ENCODE data around the gene NR6A1. TPM values are rescaled to one million over a fixed set of nuclear protein-coding genes. Genes with fewer than 3 reads are reported as not detected.

Gene NR6A1
- polyA plus RNA-seq, 1 experiment, result 0.25 TPM

DNA sequence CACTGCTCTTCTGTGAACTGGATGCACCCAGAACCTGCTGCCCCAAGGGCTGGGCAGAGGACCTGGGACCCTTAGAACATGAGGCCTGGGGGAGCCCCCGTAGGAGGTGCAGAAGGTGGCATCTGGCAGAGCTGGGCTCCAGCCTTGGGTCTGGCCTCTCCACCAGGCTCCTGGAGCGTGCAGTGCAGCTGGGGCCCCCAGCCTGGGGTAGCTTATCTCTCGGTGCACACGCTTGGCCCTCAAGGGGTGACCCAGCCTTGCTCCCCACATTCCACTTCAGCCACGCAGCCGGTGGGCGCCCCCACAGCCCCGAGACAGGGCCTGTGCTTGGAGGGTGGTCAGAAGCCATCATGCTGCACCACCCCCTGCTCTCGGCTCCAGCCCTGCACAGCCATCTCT is 258.3 kb downstream of the NR6A1 start:
- Histone ChIP-seq H3K4me3 (ENCODE audit: low read depth, low read length) (no peak overlapping the region), H3K27me3 (ENCODE audit: control insufficient read depth, insufficient read depth, low read length) (peaks cover 3% of the 10 kb centered on the region), H3K36me3 (ENCODE audit: control insufficient read depth, insufficient read depth, low read length) (no peaks in the 10 kb centered on the region)
- no peak for DNase-seq (ENCODE audit: low read depth)
- CTCF ChIA-PET, result interaction anchor here (1.6 kb wide), 1 partner anchor 11 kb away, joined by 4 read pairs; no protein-coding TSS in a partner anchor
- no peak for TF ChIP-seq CTCF (IDR thresholded peaks at IDR 0.05; ENCODE audit: insufficient read depth, low read depth, low read length)
- POLR2A ChIA-PET, result no interaction called here

GRCh38 chr9:124511891-124512805 is 259.0 kb downstream of the NR6A1 start:
- TF ChIP-seq CTCF (IDR thresholded peaks at IDR 0.05; ENCODE audit: insufficient read depth, low read depth, low read length), result no peak
- H3K4me3 ChIP-seq (ENCODE audit: low read depth, low read length), result no peak overlapping the region
- no peak for DNase-seq (ENCODE audit: low read depth)
- H3K27me3 ChIP-seq (ENCODE audit: control insufficient read depth, insufficient read depth, low read length), result peaks cover 3% of the 10 kb centered on the region
- ChIA-PET CTCF (interaction anchor here (1.6 kb wide), 1 partner anchor 12 kb away, joined by 4 read pairs; no protein-coding TSS in a partner anchor), POLR2A (no interaction called here)
- no peaks in the 10 kb centered on the region for H3K36me3 ChIP-seq (ENCODE audit: control insufficient read depth, insufficient read depth, low read length)

DNA sequence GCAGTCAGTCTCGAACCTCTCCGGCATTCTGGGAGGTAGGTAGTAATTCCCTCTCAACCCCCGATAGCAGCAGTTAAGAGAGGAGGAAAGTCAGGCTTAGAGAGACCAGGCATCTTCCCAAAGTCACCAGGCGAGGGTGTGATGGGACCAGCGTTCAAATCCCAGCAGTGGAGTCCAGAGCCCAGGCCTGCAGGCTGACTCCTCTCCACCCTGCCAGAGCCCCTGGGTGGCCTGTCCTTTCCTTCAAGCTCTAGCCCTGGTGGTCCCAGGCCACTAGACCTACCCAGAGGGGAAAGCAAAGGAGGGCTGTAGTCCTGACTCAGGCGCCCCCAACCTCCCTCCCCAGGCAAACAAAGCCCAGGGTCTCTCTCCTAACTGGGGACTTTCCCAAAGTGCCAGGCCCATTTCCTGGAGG is 259.7 kb downstream of the NR6A1 start:
- no peak overlapping the region for H3K4me3 ChIP-seq (ENCODE audit: low read depth, low read length)
- ChIA-PET CTCF (interaction anchor here (1.4 kb wide), 1 partner anchor 26 kb away, joined by 3 read pairs; no protein-coding TSS in a partner anchor), POLR2A (no interaction called here)
- H3K27me3 ChIP-seq (ENCODE audit: control insufficient read depth, insufficient read depth, low read length), result peaks cover 4% of the 10 kb centered on the region
- DNase-seq (ENCODE audit: low read depth), result no peak
- no peaks in the 10 kb centered on the region for H3K36me3 ChIP-seq (ENCODE audit: control insufficient read depth, insufficient read depth, low read length)
- no peak for TF ChIP-seq CTCF (IDR thresholded peaks at IDR 0.05; ENCODE audit: insufficient read depth, low read depth, low read length)

GRCh38 chr9:124510650-124511425 is 260.3 kb downstream of the NR6A1 start:
- ChIA-PET CTCF (interaction anchor here (1.4 kb wide), 2 partner anchors 13 to 26 kb away, joined by 3 to 4 read pairs; no protein-coding TSS in a partner anchor), POLR2A (no interaction called here)
- TF ChIP-seq CTCF (IDR thresholded peaks at IDR 0.05; ENCODE audit: insufficient read depth, low read depth, low read length), result no peak
- Histone ChIP-seq H3K4me3 (ENCODE audit: low read depth, low read length) (no peak overlapping the region), H3K36me3 (ENCODE audit: control insufficient read depth, insufficient read depth, low read length) (no peaks in the 10 kb centered on the region), H3K27me3 (ENCODE audit: control insufficient read depth, insufficient read depth, low read length) (peaks cover 7% of the 10 kb centered on the region)
- no peak for DNase-seq (ENCODE audit: low read depth)

DNA sequence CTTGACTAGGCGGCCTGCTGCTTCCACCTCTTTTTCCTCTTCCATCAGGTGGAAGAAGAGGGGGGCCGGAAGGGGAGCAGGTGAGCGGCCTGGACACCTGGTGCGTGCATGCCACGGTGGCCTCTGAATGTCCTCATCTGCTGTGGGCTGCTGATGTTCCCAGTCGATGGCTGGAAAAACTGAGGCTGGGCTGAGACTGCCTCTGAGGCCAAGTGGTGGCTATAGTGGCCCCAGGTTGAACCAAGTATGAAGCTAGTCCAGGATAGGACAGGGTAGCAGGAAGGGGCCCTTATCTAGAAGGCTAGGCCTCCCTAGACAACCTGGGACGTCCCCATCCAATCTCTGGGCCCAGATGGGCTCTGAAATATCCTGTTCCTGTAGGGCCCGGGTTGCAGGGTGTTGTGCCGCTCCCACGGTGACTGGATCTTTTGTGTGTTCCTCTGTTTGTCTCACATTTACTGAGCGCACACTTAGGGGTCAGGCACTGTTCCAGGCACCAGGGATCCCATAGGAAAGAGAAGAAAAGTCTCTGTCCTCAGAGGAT is 263.2 kb downstream of the NR6A1 start:
- no peak overlapping the region for H3K4me3 ChIP-seq (ENCODE audit: low read depth, low read length)
- H3K27me3 ChIP-seq (ENCODE audit: control insufficient read depth, insufficient read depth, low read length), result peaks cover 28% of the 10 kb centered on the region
- DNase-seq (ENCODE audit: low read depth), result no peak
- no peak for TF ChIP-seq CTCF (IDR thresholded peaks at IDR 0.05; ENCODE audit: insufficient read depth, low read depth, low read length)
- POLR2A ChIA-PET, result no interaction called here
- CTCF ChIA-PET, result no interaction called here
- H3K36me3 ChIP-seq (ENCODE audit: control insufficient read depth, insufficient read depth, low read length), result no peaks in the 10 kb centered on the region

Data from BJ (cell line).